GM12891 (cell line): ENCODE results near the gene STC2.

Source experiments
- DNase-seq: peaks from one replicate; pipeline ENCODE4 v3.0.0; 2011; ENCODE audit warnings: low spot score; ENCODE audit not compliant: insufficient read length
- FAIRE-seq: peaks from 2 replicates; lab custom pipeline; 2011; peaks lifted over from hg19 to GRCh38; lab: Jason Lieb, UNC
- PAX5 ChIP-seq: IDR thresholded peaks from 2 replicates; pipeline ENCODE4 v1.6.1; 2011; ENCODE audit warnings: low read length, moderate library complexity, mild to moderate bottlenecking; ENCODE audit not compliant: insufficient read depth, severe bottlenecking
- POLR2A ChIP-seq: IDR thresholded peaks from 2 replicates; pipeline ENCODE4 v1.6.1; 2011; ENCODE audit warnings: low read depth, low read length, control low read depth
- POLR2AphosphoS5 ChIP-seq: IDR thresholded peaks from 2 replicates; pipeline ENCODE4 v1.6.1; 2011; ENCODE audit warnings: low read depth, low read length, control low read depth
- POU2F2 ChIP-seq: IDR thresholded peaks from 2 replicates; pipeline ENCODE4 v1.6.1; 2011; ENCODE audit warnings: low read depth, mild to moderate bottlenecking, control low read depth, low read length, moderate library complexity
- SPI1 ChIP-seq: IDR thresholded peaks from 2 replicates; pipeline ENCODE4 v1.6.1; 2011; ENCODE audit warnings: low read depth, low read length, control low read depth
- TAF1 ChIP-seq: IDR thresholded peaks from 2 replicates; pipeline ENCODE4 v1.6.1; 2011; ENCODE audit warnings: low read depth, low read length, control low read depth

Gene STC2

GRCh38 chr5:173268750-173269432 lies 59.3 kb downstream of the STC2 start:
- no peak for TF ChIP-seq TAF1
- DNase-seq (no peak), FAIRE-seq (no peak)

- no peak for DNase-seq
- no peak for FAIRE-seq
- no peak for TF ChIP-seq POU2F2
- no peak for TF ChIP-seq TAF1
- no peak for TF ChIP-seq POLR2AphosphoS5
- no peak for TF ChIP-seq PAX5
- TF ChIP-seq POLR2A, result no peak
- no peak for TF ChIP-seq SPI1
Observed at GRCh38 chr5:173265433-173265832, 62.8 kb downstream of the STC2 start.
